Panc1 (cell line): ENCODE measurements around the gene SSNA1.

Experiments used
- CTCF ChIP-seq: fragments of 450-650 bp; IDR thresholded peaks from 2 replicates; pipeline ENCODE4 v1.5.1; 2017; ENCODE audit warnings: mild to moderate bottlenecking
- POLR2AphosphoS5 ChIP-seq: IDR thresholded peaks from 2 replicates; pipeline ENCODE4 v1.6.1; 2012; ENCODE audit warnings: mild to moderate bottlenecking, low read depth, low read length, moderate library complexity
- REST ChIP-seq, 2 experiments: IDR thresholded peaks; 2 replicates each; pipeline ENCODE4 v1.6.1; 2011 to 2012; ENCODE audit warnings: low read depth in 2 of 2, control low read depth in 1 of 2, low read length in 1 of 2, mild to moderate bottlenecking in 1 of 2, moderate library complexity in 1 of 2; ENCODE audit not compliant: insufficient read depth in 1 of 2
- SIN3A ChIP-seq: IDR thresholded peaks from 2 replicates; pipeline ENCODE4 v1.6.1; 2012; ENCODE audit warnings: low read depth, mild to moderate bottlenecking, low read length, moderate library complexity, borderline replicate concordance; ENCODE audit not compliant: insufficient read depth
- TCF7L2 ChIP-seq: IDR thresholded peaks from 2 replicates; pipeline ENCODE4 v1.6.1; 2011; ENCODE audit warnings: mild to moderate bottlenecking, low read depth, low read length, inconsistent platforms

- peak; percentile 63 for TF ChIP-seq POLR2AphosphoS5
- TF ChIP-seq CTCF, result no peak
- no peak for TF ChIP-seq REST (IDR thresholded peaks at IDR 0.05; ENCODE audit: insufficient read depth in 1 of 2, low read depth in 2 of 2, low read length in 1 of 2)
- no peak for TF ChIP-seq SIN3A
- no peak for TF ChIP-seq TCF7L2
These were observed 34.8 kb downstream of the SSNA1 start for GRCh38 chr9:137223078-137223970.
